Esophagus (tissue), 2 donors: Measurements from ENCODE around the gene GOLGA6D. TPM values are rescaled to one million over a fixed set of nuclear protein-coding genes. Genes with fewer than 3 reads are reported as not detected.
"Not testable (repeated sequence)": the region's sequence is repeated elsewhere in the genome, so short reads cannot be mapped to it uniquely, and the experiment has no call there.

Experiments used
- H3K27ac ChIP-seq, 2 donors: one replicate each; pipeline ENCODE4 v1.5.1; 2013; ENCODE audit warnings: low read depth in 2 of 2, mild to moderate bottlenecking in 2 of 2, inconsistent platforms in 1 of 2, low read length in 1 of 2, moderate library complexity in 1 of 2
- H3K27me3 ChIP-seq, 2 donors: one replicate each; pipeline ENCODE4 v1.6.1; 2013; ENCODE audit warnings: low read length in 2 of 2, control low read depth in 1 of 2, mild to moderate bottlenecking in 1 of 2; ENCODE audit not compliant: insufficient read depth in 2 of 2, control insufficient read depth in 1 of 2
- H3K36me3 ChIP-seq, 2 donors: one replicate each; pipeline ENCODE4 v1.6.1; 2013; ENCODE audit warnings: low read length in 1 of 2; ENCODE audit not compliant: control insufficient read depth in 2 of 2, insufficient read depth in 2 of 2
- H3K4me1 ChIP-seq, 2 donors: one replicate each; pipeline ENCODE4 v1.6.1; 2013; ENCODE audit warnings: low read length in 1 of 2; ENCODE audit not compliant: control insufficient read depth in 2 of 2, insufficient read depth in 2 of 2
- H3K4me3 ChIP-seq, 2 donors: one replicate each; pipeline ENCODE4 v1.5.1; 2013; ENCODE audit warnings: low read length in 2 of 2, mild to moderate bottlenecking in 2 of 2, low read depth in 1 of 2, moderate library complexity in 1 of 2
- H3K9me3 ChIP-seq, 2 donors: one replicate each; pipeline ENCODE4 v1.6.1; 2013; ENCODE audit warnings: mild to moderate bottlenecking in 2 of 2, low read depth in 1 of 2, low read length in 1 of 2, moderate library complexity in 1 of 2; ENCODE audit not compliant: control insufficient read depth in 2 of 2, insufficient read depth in 1 of 2
- WGBS, 2 donors: extraction: QIAGEN DNeasy Blood & Tissue Kit; methylation state at CpG; one replicate each; pipeline ENCODE4 v1.1.7; 2013; 5-methylcytosine and 5-hydroxymethylcytosine counted together
- polyA plus RNA-seq, 2 donors: library from polyadenylated mRNA; stranded (reverse); fragments of 200-250 nt; gene quantifications; one replicate each; pipeline ENCODE4 v1.2.3, GENCODE V29; 2013
- donor health status: healthy with polysubstance abuse.
- donor health status: Bipolar disorder and iron deficiency.

The GOLGA6D gene
- polyA plus RNA-seq, 2 donors = not detected

DNA sequence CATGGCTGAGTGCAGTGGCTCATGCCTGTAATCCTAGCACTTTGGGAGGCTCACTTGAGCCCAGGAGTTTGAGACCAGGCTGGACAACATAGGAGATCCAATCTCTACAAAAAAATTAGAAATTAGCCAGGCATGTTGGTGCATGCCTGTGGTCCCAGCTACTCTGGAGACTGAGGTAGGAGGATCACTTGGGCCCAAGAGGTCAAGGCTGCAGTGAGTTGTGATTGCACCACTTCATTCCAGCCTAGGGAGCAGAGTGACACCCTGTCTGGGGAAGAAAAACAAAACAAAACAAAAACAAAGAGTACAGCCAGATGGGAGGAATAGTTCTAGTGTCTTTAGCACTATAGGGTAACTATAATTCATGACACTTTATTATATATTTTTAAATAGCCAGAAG is 27.1 kb downstream of the GOLGA6D start:
- H3K4me1 ChIP-seq = peaks cover 0 to 5% of the 10 kb centered on the region in 2 donors
- no peaks in the 10 kb centered on the region for H3K36me3 ChIP-seq
- no peaks in the 10 kb centered on the region for H3K27me3 ChIP-seq
- no peaks in the 10 kb centered on the region for H3K9me3 ChIP-seq
- no peak overlapping the region for H3K27ac ChIP-seq
- no peak overlapping the region for H3K4me3 ChIP-seq

DNA sequence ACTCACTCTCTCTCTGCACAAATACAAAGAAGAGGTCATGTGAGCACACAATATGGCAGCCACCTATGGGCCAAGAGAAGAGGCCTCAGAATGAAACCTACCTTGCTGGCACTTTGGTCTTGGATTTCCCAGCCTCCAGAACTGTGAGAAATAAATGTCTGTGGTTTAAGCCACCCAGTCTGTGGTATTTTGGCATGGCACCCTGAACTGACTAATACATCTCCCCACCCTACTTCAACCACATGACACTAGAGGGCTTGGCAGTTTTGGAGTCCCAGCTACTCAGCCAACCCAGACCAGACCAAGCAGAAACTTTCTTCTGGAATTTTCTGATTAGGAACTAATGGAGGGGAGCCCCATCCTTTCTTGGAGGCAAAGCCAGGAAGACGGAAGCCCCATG is 29.9 kb downstream of the GOLGA6D start:
- H3K27ac ChIP-seq, H3K27me3 ChIP-seq, H3K4me3 ChIP-seq, H3K4me1 ChIP-seq, H3K36me3 ChIP-seq, H3K9me3 ChIP-seq: not testable (repeated sequence)
- WGBS, 2 donors = 90 to 95% methylated on average over 1 of the region's 1 CpG

DNA sequence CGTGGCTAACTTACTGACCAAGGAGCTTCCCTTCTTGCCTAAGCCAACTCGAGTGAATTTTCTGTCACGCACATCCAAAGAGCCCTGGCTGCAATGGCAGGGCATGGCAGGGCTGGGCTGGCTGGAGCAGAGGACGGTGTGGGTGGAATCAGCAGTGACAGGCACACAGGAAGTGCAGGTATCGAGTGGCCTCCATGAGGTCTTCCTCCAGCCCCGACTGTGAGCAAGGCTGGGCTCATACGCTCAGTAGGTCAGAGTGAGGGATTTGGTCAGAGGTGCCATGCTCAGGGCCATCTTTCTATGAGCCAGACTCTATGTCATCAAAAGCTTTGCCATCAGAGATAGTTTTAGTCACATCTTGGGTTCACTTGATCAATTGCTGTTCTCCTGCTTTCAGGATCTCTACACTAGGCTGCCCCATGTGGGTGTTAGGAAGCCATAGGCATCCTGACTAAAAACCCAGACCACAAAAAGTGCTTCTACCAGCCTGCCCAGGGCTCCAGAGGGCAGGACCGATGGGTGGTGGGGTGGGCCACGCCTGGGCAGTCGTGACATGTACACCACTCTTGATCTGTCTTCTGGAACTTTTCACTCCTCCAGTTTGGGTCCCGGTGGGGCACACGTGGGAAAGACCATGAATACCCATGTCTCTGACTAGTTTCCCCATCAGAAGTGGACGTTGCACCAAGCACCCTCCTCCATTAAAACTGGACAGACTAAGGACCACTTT is 30.6 kb downstream of the GOLGA6D start:
- Histone ChIP-seq H3K27ac (no peak overlapping the region), H3K9me3 (no peaks in the 10 kb centered on the region), H3K4me1 (peaks cover 0 to 5% of the 10 kb centered on the region in 2 donors), H3K36me3 (no peaks in the 10 kb centered on the region), H3K27me3 (no peaks in the 10 kb centered on the region), H3K4me3 (no peak overlapping the region)
- WGBS, 2 donors = 86 to 91% methylated on average over 12 to 13 of the region's 13 CpGs

DNA sequence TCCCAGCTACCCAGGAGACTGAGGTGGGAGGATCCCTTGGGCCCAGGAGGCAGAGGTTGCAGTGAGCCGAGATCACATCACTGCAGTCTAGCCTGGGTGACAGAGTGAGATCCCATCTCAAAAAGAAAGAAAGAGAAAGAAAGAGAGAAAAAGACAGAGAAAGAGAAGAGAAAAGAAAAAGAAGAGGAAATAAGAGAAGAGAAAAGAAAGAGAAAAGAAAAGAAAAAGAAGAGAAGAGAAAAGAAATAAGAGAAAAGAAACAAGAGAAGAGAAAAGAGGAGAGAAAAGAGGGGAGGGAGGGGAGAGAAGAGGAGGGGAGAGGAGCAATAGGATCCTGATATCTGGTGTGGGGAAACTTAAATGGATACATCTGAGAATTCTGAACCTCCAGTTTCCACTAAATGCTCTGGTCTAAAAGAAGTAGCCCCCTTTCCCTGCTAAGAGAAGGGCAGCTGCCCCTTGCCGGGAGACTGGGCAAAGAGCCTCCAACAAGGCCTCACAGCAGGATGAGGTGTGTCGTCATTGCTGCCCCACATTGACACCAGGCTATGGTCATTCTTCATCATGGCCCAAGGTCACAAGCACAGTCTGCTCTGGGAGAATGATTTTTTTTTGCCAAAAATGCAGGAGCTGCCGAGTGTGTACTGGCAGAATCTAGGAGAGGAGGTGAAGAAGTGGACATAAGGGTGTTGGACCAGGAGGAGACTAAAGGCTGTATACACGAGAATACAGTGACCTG is 32.1 kb downstream of the GOLGA6D start:
- no peaks in the 10 kb centered on the region for H3K9me3 ChIP-seq
- WGBS, 2 donors = 78 to 82% methylated on average over 5 of the region's 5 CpGs

DNA sequence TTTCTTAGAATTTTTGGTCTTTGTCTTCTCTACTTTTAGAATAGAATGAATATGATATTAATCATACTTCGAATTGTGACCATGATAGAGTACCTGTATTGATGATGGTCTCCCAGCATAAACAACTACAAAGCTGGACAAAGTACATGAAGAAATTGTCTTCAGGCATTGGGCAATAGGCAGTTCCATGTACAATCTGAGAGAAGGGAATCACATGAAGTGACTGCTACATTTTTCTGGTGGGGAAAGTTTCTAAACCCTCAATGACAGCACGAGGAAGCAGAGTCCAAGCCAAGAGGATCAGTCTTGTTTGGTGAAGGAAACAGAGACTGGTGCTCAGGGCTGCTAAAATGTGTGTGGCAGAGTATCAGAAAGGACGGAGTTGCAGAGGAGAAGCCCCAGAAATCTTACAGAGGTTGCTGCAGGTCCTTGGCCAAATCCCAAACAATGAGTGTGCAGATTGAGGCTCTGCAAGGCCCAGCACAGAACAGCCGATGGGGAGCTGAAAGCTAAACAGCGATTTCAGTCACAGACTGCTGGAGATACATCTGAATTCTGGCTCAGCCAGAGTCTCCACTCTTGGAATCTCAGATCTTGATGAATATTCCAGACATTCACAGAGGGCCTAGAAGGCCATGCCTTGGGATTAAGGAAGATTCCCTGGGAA is 36.7 kb downstream of the GOLGA6D start:
- 78 to 89% methylated on average over 5 of the region's 5 CpGs for WGBS, 2 donors

More for the DNA sequence above, 32.1 kb downstream of the GOLGA6D start:
- H3K4me3 ChIP-seq = no peak overlapping the region
- H3K27me3 ChIP-seq = no peaks in the 10 kb centered on the region
- H3K4me1 ChIP-seq = peaks cover 0 to 5% of the 10 kb centered on the region in 2 donors
- H3K36me3 ChIP-seq = no peaks in the 10 kb centered on the region
- no peak overlapping the region for H3K27ac ChIP-seq

DNA sequence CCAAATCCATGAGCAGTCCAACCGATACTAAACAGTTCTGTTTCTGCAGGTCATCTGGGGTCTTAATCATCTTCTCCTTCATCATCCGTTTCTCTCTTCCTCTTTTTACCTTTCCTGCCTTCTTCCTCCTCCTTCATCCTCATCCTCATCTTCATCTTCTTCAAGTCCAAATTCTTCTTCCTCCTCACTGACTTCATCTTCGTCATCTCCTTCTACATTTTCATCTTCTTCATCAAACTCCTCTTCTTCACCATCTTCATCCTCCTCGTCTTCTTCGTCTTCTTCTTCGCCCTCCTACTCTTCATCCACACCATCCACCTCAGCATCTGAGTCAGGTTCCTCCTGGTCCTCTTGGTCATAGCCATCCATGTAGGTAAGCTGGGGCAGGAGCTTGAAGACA is 39.1 kb downstream of the GOLGA6D start:
- Histone ChIP-seq H3K4me3 (no peak overlapping the region), H3K27me3 (no peaks in the 10 kb centered on the region), H3K36me3 (no peaks in the 10 kb centered on the region), H3K4me1 (no peaks in the 10 kb centered on the region), H3K9me3 (no peaks in the 10 kb centered on the region), H3K27ac (no peak overlapping the region)
- 91 to 94% methylated on average over 6 of the region's 6 CpGs for WGBS, 2 donors

More for the DNA sequence above, 36.7 kb downstream of the GOLGA6D start:
- H3K27ac ChIP-seq, H3K4me3 ChIP-seq, H3K9me3 ChIP-seq, H3K4me1 ChIP-seq, H3K27me3 ChIP-seq, H3K36me3 ChIP-seq: not testable (repeated sequence)

DNA sequence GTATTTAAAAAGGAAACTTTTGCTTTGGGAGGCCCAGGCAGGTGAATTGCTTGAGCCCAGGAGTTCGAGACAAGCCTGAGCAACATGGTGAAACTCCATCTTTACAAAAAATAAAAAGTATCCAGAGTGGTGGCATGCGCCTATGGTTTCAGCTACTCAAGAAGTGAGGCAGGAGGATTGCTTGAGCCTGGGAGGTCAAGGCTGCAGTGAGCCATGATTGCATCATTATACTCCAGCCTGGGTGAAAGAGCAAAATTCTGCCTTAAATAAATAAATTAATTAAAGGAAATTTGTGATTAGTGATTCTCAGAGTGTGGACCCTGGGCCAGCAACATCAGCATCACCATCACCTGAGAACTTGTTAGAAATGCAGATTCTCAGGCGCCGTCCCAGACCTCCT is 43.3 kb downstream of the GOLGA6D start:
- Histone ChIP-seq H3K4me3 (no peak overlapping the region), H3K27ac (no peak overlapping the region), H3K4me1 (no peaks in the 10 kb centered on the region), H3K27me3 (no peaks in the 10 kb centered on the region), H3K36me3 (no peaks in the 10 kb centered on the region), H3K9me3 (no peaks in the 10 kb centered on the region)
- WGBS, 2 donors = 86 to 92% methylated on average over 4 of the region's 4 CpGs

DNA sequence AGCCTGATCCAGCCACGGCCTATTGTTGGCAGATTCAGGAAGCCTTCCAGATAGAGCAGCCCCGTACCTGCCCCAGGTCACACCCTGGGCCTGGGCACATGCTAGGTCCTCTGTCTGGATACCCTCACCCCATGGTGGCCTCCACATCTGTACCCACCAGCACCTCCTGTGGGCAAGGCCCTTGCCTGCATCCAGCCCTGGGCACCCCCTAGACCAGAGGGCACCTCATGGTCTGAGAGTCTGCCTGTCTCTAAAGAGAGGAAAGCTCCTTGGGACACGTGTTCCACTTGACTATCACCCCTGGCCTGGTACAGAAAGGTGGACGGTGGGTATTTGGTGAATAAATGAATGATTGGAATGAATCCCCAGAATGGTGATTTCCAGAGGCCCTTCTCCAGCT is 44.4 kb downstream of the GOLGA6D start:
- Histone ChIP-seq H3K9me3 (no peaks in the 10 kb centered on the region), H3K4me1 (no peaks in the 10 kb centered on the region), H3K36me3 (no peaks in the 10 kb centered on the region), H3K27ac (no peak overlapping the region), H3K27me3 (no peaks in the 10 kb centered on the region), H3K4me3 (no peak overlapping the region)
- WGBS, 2 donors = 82 to 88% methylated on average over 4 of the region's 4 CpGs

DNA sequence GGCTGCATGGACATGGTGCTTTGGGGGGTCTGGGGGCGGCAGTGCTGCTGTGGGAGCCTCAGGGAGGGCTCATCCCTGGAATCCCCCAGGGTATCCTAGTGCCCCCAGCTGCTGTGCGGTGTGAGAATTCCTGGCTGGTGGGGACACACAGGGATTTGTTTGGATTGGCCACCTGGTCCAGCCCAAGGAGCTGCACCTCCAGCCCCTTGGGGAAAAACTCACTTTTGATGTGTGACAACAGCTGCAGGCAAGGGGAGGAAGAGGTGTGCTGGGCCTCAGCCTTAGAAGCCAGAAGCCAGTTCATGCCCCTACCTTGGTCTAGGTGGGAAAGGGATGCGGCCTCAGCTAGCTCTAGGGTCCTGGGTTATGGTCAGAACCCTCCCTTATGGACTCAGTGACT is 44.9 kb downstream of the GOLGA6D start:
- Histone ChIP-seq H3K4me1 (no peaks in the 10 kb centered on the region), H3K4me3 (no peak overlapping the region), H3K36me3 (no peaks in the 10 kb centered on the region), H3K27ac (no peak overlapping the region), H3K27me3 (no peaks in the 10 kb centered on the region), H3K9me3 (no peaks in the 10 kb centered on the region)
- WGBS, 2 donors = 77 to 91% methylated on average over 3 of the region's 3 CpGs
